ENCODE data around the gene NFATC4. TPM values are rescaled to one million over a fixed set of nuclear protein-coding genes. Genes with fewer than 3 reads are reported as not detected.
"Not testable (repeated sequence)": the region's sequence is repeated elsewhere in the genome, so short reads cannot be mapped to it uniquely, and the experiment has no call there.

NFATC4 gene
- total and polyA plus RNA-seq, 7 donors: 2.7 to 12.0 (median 7.3) TPM

DNA sequence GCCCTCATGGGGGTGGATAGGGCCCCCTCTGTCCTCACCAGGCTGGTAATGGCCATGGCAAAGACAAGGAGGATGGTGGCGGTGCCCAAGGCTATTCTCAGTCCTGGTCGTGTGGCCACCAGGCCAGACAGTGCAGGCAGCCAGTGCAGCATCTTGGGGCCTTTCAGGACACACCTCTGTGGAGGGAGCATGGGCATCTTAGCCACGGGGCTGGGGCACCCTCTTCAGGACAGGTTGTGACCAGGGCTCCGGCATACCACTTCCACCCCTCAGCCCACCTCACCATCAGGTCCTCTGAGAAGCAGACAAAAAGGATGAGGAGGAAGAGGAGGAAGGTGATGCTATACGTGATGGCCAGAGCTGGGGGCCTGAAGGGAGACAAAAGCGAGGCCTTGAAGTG lies 44.0 kb upstream of the NFATC4 start:
- H3K4me3 ChIP-seq: no peak overlapping the region
- no peaks in the 10 kb centered on the region for H3K9me3 ChIP-seq
- DNase-seq (peak in 1 of 2 donors; percentile 47), ATAC-seq (no peak)
- TF ChIP-seq, protein P1, sequence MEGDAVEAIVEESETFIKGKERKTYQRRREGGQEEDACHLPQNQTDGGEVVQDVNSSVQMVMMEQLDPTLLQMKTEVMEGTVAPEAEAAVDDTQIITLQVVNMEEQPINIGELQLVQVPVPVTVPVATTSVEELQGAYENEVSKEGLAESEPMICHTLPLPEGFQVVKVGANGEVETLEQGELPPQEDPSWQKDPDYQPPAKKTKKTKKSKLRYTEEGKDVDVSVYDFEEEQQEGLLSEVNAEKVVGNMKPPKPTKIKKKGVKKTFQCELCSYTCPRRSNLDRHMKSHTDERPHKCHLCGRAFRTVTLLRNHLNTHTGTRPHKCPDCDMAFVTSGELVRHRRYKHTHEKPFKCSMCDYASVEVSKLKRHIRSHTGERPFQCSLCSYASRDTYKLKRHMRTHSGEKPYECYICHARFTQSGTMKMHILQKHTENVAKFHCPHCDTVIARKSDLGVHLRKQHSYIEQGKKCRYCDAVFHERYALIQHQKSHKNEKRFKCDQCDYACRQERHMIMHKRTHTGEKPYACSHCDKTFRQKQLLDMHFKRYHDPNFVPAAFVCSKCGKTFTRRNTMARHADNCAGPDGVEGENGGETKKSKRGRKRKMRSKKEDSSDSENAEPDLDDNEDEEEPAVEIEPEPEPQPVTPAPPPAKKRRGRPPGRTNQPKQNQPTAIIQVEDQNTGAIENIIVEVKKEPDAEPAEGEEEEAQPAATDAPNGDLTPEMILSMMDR (IDR thresholded peaks at IDR 0.05): no peak
- WGBS, 3 donors: 63 to 72% (median 69%) methylated on average over 6 of the region's 6 CpGs
- no peak overlapping the region for H3K27ac ChIP-seq
- no peaks in the 10 kb centered on the region for H3K4me1 ChIP-seq
- intact Hi-C loops (cut with DNase I): no loop called here
- H3K36me3 ChIP-seq (ENCODE audit: insufficient read depth in 1 of 2, low read depth in 1 of 2): peaks cover 0 to 12% of the 10 kb centered on the region in 2 donors
- peaks cover 0 to 6% (median 4%) of the 10 kb centered on the region in 3 donors for H3K27me3 ChIP-seq (ENCODE audit: insufficient read depth in 3 of 3, low read length in 2 of 3)

DNA sequence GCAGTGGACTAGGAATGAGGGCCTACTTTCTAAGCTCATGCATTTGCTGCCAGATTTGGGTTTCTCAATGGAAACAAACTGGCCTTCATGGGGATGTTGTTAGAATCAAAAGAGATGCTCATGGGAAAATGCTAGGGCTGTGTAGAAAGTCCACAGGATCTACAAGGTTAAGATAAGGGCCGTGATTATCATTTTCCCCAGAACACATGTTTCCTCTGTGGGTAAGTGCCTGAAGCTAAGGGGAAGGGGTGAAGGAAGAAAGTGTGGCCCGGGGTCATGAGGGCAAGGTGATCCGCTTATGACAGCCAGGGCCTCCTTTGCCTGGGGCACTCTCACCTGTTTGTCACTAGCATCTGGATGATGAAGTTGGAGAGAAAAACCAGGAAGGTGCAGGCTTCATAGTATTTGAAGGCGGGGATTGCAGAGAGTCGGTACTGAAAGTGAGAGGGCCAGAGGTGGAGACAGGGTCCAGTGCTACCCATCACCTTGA lies 42.9 kb upstream of the NFATC4 start:
- Histone ChIP-seq H3K27me3 (ENCODE audit: insufficient read depth in 3 of 3, low read length in 2 of 3) (no peaks in the 10 kb centered on the region), H3K36me3 (ENCODE audit: insufficient read depth in 1 of 2, low read depth in 1 of 2) (peaks cover 0 to 4% of the 10 kb centered on the region in 2 donors), H3K9me3 (no peaks in the 10 kb centered on the region), H3K4me3 (no peak overlapping the region), H3K4me1 (no peaks in the 10 kb centered on the region), H3K27ac (no peak overlapping the region)
- ATAC-seq (no peak), DNase-seq (no peak)
- TF ChIP-seq, protein P1 (IDR thresholded peaks at IDR 0.05): no peak
- 87 to 88% (median 88%) methylated on average over 5 of the region's 5 CpGs for whole genome bisulfite sequencing, 3 donors
- intact Hi-C loops (cut with DNase I): no loop called here

DNA sequence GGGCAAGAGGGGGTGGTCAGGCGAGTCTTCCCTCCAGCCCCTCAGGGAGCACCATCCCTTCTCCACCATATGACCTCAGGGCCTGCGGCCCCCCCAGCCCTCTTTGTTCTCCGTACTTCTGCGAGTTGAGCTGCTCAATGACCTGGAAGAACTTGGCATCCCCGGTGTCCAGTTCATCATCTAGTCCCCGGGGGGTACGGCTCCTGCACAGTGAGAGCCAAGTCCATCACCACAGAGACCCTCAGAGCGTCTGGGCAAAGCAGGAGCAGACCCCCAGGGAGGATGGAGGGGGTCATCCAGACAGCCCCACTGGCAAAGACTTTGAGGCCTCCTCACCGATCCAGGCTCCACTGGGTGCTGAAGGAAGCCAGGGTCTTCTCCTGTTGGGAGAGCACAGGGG lies 42.0 kb upstream of the NFATC4 start:
- no peaks in the 10 kb centered on the region for H3K27me3 ChIP-seq (ENCODE audit: insufficient read depth in 3 of 3, low read length in 2 of 3)
- DNase-seq (no peak), ATAC-seq (no peak)
- no peaks in the 10 kb centered on the region for H3K9me3 ChIP-seq
- WGBS, 3 donors: 73 to 81% (median 78%) methylated on average over 9 of the region's 9 CpGs
- no peaks in the 10 kb centered on the region for H3K4me1 ChIP-seq
- no peaks in the 10 kb centered on the region for H3K36me3 ChIP-seq (ENCODE audit: insufficient read depth in 1 of 2, low read depth in 1 of 2)
- intact Hi-C loops (cut with DNase I): no loop called here
- TF ChIP-seq, protein P1 (IDR thresholded peaks at IDR 0.05): no peak
- H3K4me3 ChIP-seq: no peak overlapping the region
- H3K27ac ChIP-seq: no peak overlapping the region

DNA sequence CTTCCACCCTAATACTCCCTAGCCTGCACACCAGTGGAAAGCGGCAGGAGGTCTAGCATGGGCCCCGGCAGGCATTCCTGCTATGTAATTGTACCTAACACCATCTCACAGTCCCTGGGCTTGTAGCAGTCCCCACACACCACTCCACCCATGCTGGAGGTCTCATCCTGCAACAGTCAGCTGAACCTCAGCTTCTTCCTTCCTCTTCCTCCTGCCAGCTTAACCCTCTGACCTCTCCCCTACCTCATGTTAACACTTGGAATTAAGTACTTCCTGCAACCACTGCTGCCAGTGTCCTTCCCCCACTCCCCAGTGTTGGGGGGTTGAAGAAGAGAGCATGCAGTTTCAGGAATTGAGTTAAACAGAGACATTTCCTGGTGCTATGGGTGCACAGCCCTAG lies 40.7 kb upstream of the NFATC4 start:
- no peak for ATAC-seq
- 69 to 86% (median 78%) methylated on average over 2 of the region's 2 CpGs for WGBS, 3 donors
- TF ChIP-seq, protein P1 (IDR thresholded peaks at IDR 0.05): no peak
- intact Hi-C loops (cut with DNase I): no loop called here
- Histone ChIP-seq H3K27ac (no peak overlapping the region), H3K4me1 (peaks cover 1% of the 10 kb centered on the region), H3K27me3 (ENCODE audit: insufficient read depth in 3 of 3, low read length in 2 of 3) (no peaks in the 10 kb centered on the region), H3K36me3 (ENCODE audit: insufficient read depth in 1 of 2, low read depth in 1 of 2) (no peaks in the 10 kb centered on the region), H3K9me3 (no peaks in the 10 kb centered on the region), H3K4me3 (no peak overlapping the region)
- no peak for DNase-seq

DNA sequence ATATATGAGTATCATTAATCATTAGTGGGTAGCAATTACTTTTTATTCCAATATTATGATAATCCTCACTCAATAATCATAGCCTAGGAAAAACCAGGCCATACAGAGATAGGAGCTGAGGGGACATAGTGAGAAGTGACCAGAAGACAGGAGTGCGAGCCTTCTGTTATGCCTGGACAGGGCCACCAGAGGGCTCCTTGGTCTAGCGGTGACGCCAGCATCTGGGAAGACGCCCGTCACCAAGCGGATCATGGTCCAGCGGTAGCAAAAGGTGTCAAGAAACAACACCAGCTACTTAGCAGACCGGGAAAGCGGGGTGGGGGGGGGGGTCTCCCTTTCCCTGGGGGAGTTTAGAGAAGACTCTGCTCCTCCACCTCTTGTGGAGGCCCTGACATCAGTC lies 40.1 kb upstream of the NFATC4 start:
- H3K4me1 ChIP-seq; H3K4me3 ChIP-seq; H3K36me3 ChIP-seq (ENCODE audit: insufficient read depth in 1 of 2, low read depth in 1 of 2); H3K27ac ChIP-seq; intact Hi-C loops (cut with DNase I); ATAC-seq; H3K9me3 ChIP-seq; H3K27me3 ChIP-seq (ENCODE audit: insufficient read depth in 3 of 3, low read length in 2 of 3): not testable (repeated sequence)
- TF ChIP-seq, protein P1 (IDR thresholded peaks at IDR 0.05): peak; percentile 61
- WGBS, 3 donors: 1 to 5% (median 2%) methylated on average over 7 to 9 of the region's 9 CpGs
- peak; percentile 46 to 77 for DNase-seq

Data from psoas muscle (tissue), 8 donors.